Right forelimb (tissue), 1 donor: ENCODE measurements around the gene DISC1.
"Not testable (repeated sequence)": the region's sequence is repeated elsewhere in the genome, so short reads cannot be mapped to it uniquely, and the experiment has no call there.

ENCODE experiments used
- DNase-seq: peaks from one replicate; pipeline ENCODE4 v3.0.0-alpha.2; 2018

Gene DISC1

GRCh38 chr1:231626535-231626950 lies at the start of gene DISC1:
DISC1 (plus strand) TSS chr1:231626790; CDS start chr1:231626868, 78 bp downstream.
- DNase-seq: peak; percentile 94

DNA sequence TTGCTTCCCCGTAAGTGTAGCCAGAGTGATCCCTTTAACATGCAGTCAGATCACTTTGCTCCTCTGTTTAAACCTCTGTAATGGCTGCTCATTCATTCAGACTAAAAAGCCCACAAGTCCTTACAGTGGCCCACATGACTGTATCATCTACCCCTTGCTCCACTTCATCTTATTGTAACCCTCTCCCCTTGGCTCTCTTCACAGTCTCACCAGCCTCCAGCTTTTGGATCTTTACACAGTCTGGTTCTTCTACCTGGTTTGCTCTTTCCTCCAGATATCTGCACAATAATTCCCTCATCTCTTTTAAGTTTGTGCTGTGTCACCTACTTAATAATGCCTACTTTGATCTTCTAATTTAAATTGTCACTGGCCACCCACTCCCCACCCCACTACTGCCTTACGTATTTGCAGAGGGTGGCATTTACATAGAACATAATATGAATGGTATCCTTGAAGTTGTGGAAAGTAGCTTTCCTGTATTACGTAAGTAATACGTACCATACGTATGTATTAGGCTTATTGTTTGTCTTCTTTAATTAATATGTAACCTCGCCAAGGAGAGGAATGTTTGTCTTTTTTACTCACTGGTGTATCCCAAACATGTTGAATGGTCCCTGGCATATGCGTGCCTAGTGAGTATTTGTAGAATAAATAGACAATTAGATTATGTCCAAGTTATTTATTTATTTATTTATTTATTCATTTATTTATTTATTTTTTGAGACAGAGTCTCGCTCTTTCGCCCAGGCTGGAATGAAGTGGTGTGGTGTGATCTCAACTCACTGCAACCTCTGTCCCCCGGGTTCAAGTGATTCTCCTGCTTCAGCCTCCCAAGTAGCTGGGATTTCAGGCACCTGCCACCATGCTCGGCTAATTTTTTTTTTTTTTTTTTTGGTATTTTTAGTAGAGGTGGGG lies 49.5 kb upstream of the DISC1 start:
- DNase-seq: no peak

DNA sequence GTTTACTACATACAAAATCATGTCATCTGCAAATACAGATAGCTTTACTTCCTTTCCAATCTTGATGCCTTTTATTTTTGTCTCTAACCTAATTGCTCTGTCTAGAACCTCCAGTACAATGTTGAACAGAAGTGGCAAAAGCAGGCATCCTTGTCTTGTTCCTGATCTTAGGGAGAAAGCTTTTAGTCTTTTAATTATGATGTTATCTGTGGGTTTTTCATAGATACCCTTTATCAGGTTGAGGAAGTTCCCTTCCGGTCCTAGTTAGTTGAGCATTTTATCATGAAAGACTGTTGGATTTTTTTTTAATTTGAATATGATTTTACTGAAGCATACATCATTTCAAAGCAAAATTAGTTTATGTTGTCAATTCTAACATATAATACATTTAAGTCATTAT lies 45.7 kb upstream of the DISC1 start:
- no peak for DNase-seq

- DNase-seq: no peak
Observed at GRCh38 chr1:231581859-231582258, 44.7 kb upstream of the DISC1 start.

- no peak for DNase-seq
Observed at GRCh38 chr1:231583376-231583775, 43.2 kb upstream of the DISC1 start.

DNA sequence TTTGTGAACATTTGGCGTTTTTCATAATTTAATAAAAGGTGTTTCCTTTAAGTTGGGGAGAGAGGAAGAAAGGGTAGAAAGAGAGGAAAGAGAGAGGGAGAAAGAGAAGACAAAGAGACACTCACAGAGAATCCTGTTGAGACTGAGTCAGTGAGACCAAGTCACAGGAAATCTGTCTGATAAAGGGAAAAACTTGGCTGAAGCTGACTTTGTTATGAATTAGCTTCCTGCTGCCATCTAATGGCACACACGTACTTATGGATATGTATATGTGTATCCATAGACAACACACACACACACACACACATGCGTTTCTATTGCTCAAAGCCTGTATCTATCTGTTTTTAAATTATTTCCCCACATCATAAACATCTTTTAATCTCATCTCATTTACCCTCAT lies 42.5 kb upstream of the DISC1 start:
- DNase-seq: no peak

GRCh38 chr1:231584921-231585320 lies 41.7 kb upstream of the DISC1 start:
- no peak for DNase-seq

- DNase-seq: no peak
Observed at GRCh38 chr1:231590453-231591198, 36.0 kb upstream of the DISC1 start.

GRCh38 chr1:231591466-231591865 lies 35.1 kb upstream of the DISC1 start:
- DNase-seq: no peak

- no peak for DNase-seq
Observed at GRCh38 chr1:231592809-231593208, 33.8 kb upstream of the DISC1 start.

- DNase-seq: not testable (repeated sequence)
Observed at GRCh38 chr1:231593264-231593663, 33.3 kb upstream of the DISC1 start.

DNA sequence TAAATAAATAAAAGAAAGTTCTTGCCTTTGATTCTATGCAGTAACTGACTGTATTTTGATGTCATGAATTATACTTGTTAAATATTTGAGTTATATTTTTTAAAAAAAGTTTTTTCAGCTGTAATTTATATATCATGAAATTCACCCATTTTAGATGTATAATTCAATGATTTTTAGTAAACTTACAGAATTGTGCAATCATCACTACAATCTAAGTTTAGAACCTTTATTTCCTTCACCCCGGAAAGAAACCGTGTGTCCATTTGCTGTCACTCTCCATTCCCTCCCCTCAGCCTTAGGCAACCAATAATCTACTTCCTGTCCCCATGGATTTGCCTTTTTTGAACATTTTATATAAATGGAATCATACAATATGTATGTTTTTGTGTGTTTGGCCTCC lies 32.5 kb upstream of the DISC1 start:
- DNase-seq: no peak

DNA sequence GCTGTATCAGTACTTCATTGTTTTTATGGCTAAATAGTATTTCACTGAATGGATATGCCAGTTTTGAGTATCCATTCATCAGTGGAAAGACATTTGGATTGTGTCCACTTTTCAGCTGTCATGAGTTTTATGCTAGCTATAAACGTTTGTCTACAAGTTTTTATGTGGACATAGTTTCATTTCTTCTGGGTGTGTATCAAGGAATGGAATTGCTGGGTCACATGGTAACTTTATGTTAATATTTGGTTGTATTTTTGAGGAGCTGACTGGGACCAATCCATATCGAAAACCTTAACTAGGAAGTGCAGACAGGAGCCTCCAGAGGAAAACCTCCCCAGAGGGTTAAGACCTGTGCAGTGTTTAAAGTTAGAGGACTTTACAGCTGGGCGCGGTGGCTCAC lies 31.8 kb upstream of the DISC1 start:
- DNase-seq: no peak

DNA sequence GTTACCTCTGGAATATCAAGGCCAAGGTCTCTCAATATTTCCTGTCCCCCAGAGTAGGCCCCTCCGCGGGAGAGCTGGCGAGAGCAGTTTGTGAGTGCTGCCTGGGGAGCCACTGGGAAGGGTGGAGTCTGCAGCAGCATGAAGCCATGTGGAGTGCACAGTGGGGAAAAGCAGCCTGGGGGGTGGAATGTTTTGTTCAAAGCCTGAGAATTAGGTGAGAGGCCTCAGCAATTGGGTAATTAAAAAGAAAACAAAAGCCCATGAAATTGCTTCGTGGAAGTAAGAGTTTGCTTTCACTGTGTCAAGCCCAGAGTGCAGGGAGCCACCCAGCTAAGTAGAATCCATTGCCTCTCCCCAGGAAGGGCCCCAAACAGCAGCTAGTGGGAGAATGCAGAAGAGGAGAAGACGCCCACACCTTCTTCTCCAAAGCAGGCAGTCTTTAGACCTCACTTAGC lies 30.2 kb upstream of the DISC1 start:
- DNase-seq: no peak

GRCh38 chr1:231597971-231598370 lies 28.6 kb upstream of the DISC1 start:
- no peak for DNase-seq

- no peak for DNase-seq
Observed at GRCh38 chr1:231600458-231600976, 26.1 kb upstream of the DISC1 start.

DNA sequence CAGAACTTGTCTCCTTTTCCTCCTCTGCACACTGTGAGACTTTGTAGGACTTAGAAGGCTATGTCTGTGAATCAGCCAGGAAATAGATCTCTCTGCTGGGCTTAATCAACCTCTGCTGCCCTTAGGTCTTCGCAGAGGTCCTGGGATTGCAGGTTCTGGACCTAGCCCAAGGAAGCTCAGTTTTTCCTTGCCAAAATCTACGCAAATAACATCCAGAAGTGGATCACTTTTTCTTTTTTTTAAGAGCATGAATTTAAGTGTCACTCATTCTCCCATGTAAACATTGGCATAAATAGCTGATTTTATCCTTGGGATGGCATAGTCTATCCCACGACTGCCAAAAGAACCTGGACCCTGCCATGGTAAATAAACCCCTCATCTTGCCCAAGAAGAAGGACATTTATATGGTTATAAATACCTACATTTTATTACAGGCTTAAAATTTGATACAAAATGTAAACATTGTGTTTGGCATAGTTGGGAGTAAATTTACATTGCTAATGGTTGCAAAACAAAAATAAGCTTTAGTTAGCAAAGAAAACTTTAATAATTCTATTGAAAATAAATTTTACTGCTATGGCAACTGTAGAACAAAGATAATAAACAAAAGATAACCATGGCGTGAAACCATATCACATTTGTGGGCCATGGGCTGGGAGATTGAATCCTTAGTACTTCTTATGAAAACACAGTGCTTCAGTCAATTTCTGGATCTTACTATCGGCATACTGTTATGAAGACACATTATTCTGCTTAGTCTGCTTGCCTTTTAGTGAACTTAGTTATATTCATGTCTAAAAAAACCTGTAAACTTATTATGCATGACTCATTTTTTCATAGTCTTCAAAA lies 24.5 kb upstream of the DISC1 start:
- no peak for DNase-seq

- DNase-seq: no peak
Observed at GRCh38 chr1:231602673-231602984, 24.0 kb upstream of the DISC1 start.

- peak; percentile 56 for DNase-seq
Observed at GRCh38 chr1:231603598-231604275, 22.9 kb upstream of the DISC1 start.

DNA sequence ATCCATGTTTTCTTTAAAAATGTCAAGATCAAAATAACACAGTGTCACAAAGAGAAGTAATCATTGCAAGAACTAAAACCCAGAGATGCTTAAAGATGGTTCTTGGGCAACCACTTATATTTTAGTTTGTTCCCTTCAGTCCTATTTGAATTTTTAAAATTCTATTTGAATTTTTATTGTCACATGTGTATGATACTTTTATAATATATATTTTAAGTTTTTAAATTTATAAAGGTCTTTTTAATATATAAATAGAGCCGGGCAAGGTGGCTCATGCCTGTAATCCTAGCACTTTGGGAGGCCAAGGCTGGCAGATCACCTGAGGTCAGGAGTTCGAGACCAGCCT lies 22.3 kb upstream of the DISC1 start:
- no peak for DNase-seq

- DNase-seq: no peak
Observed at GRCh38 chr1:231605149-231606100, 21.2 kb upstream of the DISC1 start.
